HG03103 (cell line): ENCODE measurements around the gene ABHD16B.

Experiments used
- ATAC-seq: cut with Tn5 transposase; IDR thresholded peaks from one replicate; pipeline ENCODE4 v1.9.1; 2021; ENCODE audit warnings: low read depth; ENCODE audit not compliant: unreplicated experiment

The ABHD16B gene

DNA sequence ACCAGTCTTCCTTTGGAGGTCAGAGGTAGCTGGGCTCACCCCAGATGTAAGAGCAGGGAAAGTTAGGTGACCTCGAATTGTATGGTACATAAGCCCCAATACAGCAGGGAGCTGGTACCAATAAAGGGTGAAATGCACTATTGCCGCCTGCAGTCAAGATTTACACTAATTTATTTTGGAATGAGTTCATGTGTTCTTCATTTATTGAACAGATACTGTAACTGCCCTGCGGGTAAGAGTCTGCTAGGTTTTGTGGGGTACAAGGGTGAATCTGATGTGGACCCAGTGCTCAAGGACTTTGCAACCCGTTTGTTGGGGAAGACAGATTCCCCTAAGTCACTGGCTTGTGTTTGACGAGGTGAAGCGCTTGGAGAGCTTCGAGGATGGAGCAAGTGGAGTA, 31.1 kb downstream of the ABHD16B start:
- ATAC-seq: no peak

DNA sequence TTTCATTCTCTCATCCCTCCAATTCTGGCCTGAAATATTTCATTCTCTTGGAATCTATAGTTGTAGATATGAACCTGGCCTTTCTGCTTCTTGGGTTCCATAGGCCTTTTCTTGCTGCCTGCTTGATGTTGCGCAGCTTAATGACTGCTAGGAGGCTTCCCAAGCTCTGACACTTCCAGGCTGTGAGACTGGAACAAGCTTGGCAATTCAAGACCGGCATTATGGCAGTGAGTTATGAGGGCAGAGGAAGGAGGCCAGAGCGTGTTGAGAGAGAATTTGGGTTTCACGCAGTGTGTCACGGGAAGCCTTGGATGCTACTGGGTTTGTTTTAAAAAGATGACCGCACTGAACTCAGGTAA, 32.7 kb downstream of the ABHD16B start:
- ATAC-seq: no peak

DNA sequence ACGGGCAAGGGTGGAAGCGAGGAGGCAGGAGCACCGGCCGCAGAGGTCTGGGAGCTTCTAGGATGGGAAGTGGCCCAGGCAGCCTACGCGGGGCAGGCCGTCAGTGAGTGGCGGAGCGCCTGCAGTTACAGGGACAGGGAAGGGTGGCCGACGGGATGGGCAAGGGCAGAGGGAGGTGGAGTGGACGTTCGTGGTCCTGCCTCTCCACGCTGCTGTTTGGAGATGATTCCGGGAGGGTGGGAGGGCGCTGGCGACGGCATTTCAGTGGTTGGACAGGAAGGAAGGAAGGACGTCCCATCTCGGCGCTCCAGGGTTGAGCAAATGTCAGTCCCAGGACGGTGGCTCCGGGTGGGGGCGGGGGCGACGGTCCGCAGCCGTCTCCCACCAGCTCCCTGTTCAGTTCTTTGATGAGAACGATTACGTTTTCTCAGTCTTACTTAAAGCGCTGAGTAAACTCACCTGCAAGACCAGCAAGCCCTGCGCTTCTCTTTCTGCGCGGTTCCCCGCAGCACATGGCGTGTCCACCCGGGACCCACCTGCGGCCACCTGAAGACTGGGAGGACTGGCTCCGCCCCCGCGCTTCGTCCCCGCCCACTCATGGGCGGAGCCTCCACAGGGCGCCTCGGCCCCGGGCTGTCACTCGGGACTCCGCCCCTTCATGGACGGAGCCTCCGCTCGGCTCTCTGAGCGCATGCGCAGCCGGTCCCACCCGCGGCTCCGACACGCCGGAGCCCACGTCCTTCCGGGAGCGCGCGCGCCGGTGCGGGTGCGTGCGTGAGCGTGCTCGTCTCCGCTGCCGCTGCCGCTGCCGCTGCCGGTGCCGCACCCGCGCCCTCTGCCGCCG, 33.3 kb downstream of the ABHD16B start, which contains the start of gene DNAJC5:
TSS of gene DNAJC5 (plus strand) at position 769 of the 844 bp plus-strand sequence. CDS start 33,220 bp downstream, outside the sequence.
- ATAC-seq: peak; percentile 75

DNA sequence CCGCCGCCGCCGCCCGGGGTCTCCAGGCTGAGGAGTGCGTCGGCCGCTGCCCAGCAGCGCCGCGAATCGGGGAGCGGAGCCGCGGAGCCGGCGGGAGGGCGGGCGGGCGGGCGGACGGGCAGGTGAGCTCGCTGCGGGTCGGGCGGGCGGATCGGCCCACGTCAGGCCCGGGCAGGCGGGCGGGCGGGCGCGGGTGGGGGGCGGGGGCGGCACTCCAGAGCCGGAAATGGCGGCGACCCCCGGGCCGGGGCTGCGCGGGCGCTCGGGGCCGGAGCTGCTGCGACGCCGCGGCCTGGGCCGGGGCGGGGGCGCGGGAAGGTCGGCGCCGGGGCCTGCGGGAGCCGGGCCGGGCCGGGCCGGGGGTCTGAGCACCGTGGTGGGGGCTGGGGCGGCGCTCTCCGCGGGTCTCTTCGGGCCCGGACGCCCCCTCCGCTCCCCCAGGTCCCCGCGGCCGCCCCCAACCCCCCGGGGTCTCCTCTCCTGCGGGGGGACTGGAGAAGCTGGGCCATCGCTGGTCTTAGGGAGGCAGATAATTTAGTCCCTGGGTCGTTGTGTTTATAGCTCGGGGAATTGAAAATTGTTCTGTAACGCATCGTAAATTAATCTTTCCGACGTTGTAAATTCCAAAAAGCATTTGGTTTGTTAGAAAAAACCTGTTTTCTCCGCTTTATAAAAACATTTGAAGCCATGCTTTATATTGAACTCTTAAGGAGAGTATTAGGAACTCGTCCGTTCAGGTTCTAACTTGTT, 34.1 kb downstream of the ABHD16B start:
- ATAC-seq: peak; percentile 2

DNA sequence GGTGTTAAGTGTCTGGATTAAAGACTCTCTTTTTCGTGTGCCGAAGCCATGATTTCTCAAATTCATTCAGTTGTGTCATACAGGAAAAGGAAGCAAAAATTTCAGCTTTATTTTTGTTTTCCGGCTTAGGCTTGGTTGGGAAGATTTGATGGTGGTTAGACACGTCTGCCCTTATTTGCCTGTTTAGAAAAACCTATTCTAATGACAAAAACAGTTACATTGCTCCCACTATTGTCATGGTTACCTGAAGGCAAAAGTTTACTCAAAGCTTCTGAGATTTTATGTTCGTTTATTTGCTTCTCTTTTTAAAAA, 34.6 kb downstream of the ABHD16B start:
- no peak for ATAC-seq

DNA sequence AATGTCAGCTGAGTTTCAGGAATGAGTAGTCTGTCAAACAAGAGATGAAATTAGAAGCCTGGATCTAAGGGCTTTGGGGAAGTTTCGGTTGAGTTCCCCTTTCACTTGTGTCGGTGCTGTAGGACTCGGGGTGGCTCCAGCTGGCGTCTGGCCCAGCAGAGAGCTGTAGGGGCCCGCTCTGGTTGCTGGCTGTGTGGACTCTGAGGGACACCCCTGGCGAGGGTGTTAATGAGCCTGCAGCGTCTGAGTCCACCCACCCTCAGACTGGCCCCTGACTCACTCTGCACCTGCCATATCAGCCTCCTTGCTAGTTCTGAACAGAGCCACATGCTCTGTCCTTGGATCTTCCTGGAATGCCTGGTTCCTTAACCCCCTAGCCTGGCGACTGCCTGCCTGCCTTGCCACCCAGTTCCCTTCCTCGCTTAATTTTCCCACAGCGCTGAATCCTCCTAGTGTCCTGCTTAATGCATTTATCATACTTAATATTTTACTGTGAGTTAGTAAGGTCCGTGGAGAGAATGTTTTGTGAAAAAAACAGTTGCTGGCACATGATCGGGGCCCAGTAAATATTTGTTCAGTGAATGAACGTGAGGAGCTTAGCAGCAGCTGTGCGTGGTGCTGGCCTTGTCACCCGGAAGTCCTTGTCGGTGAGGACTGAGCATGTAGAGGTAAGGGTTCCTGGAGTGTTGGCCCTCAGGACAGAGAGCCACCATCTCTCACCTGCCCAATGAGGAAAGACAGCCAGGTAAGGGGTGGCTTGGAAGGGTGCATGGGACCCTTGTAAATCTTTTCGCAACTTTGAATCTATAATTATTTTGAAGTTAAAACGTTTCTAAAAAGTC, 35.2 kb downstream of the ABHD16B start:
- peak; percentile 38 for ATAC-seq

DNA sequence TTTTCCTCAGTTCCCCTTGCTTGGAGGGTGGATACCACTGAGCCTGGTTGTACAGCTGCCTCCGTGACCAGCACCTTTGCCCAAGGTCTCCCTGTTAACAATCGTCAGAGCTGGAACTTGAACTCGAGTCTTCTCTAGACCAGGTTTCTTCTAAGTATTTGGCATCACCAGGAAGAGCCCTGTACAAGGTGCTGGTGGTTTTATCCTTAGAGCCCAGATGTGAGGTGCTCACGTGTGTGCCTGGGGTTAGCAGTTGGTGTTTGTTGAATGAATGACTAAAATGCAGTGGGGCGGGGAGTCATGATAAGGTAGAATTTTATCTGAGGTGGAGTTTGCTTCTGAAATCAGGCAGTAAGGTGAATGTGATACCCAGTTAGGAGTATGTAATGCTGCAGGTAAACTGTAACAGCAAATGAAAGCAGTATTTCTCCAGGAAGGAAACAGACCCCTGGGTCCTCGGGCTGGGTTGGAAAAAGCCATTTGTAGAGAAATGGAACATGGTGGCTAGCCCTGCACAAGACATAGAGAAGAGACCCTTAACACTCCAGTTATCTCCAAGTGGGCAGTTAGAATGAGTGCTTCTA, 36.8 kb downstream of the ABHD16B start:
- no peak for ATAC-seq

DNA sequence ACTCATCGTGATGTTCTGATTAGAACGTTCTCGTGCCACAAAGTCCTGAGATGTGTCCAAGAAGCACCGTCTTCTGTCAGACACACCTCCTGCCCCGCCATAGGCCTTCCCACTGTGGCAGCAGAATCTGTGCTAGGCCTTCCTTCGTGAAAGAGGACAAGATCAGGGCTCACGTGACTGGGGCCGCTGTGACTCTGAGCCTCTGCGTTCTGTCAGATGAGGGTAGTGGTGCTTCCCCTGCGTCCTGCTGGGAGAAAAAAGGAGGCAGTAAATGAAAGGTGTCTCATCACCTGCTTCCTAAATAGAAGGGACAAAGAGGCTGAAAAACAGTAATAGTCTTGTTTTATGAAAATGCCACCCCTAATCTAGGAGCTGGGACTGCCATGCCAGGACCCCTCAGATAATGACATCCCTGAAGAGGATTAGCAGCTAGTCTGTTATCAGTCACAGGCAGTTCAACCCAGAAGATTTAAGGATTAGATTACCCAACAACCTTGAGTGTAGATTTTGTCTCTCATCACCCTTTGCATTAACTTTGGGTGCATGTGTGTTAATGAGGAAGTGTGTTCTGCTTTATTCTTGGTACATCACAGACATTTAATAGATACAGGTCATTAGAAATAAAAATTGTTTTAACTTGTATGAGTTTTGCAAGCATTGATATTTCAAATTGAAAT, 37.7 kb downstream of the ABHD16B start:
- ATAC-seq: no peak

DNA sequence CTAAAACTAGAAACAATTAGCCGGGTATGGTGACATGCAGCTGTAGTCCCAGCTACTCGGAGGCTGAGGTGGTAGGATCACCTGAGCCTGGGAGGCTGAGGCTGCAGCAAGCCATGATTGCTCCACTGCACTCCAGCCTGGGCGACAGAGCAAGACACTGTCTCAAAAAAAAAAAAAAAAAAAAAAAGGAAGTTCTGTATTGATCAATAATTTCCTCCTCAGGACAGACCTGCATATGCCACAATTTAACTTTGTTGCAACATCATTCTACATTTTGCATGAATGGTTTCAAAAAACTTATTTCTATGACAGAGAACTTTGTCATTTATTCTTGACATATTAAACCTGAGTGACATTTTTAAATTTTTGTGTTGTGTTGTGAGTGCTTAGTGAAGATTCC, 39.1 kb downstream of the ABHD16B start:
- ATAC-seq: no peak

DNA sequence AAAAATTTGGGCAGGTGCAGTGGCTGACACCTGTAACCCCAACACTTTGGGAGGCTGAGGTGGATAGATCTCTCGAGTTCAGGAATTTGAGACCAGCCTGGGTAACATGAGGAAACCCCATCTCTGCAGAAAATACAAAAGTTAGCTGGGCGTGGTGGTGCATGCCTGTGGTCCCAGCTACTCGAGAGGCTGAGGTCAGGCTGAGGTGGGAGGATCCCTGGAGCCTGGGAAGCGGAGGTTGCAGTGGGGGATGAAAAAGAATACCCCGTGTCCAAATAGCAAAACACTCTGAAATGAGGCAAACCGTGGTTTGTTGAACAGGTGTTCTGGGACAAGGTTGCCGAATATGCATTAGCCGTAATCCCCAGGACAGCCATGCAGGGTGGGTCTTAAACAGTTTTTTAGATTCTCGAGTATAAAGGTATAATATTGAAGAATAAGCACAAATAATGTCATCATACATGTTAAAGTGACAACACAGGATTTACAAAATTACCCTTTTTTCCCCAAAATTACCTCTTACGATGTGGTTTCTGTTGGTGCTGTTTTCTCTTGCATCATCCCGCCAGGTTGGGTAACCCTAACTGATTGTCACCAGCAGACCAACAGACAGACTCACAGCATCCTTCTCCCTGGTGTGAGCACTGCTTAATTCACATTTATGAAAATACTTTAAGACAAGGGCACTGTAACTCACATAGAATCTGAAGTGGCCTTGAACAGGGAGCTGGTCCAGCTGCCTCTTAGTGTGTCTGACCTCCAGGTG, 42.7 kb downstream of the ABHD16B start:
- ATAC-seq: no peak

DNA sequence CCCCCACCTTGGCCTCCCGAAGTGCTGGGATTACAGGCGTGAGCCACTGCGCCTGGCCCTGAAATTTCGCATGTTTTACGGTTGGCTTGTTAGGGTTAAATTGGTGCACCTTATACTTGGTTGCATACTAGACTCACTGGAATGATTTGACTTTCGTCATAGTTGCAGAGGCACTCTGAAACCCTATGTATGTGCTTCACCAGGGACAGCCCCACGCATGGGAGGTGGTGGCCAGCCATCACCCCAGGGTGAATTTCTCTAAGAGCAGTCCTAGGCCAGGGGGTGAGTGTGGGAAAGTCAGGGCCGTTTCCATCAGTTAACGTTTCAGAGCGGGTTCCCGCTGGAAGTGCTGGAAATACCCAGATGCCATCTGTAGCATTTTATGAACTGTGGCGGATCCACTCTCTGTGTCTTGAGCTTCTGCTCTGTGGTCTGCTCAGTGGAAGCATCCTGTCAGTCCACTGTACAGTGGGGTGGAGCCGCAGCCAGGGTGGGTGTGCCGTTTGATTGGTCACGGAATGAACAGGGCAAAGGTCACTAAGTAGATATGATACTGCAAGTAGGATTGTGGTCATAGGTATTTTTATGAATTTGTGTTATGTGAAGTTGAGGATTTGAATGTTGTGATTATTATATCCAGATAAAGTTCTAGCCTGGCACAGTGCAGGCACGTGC, 46.8 kb downstream of the ABHD16B start:
- ATAC-seq: no peak

DNA sequence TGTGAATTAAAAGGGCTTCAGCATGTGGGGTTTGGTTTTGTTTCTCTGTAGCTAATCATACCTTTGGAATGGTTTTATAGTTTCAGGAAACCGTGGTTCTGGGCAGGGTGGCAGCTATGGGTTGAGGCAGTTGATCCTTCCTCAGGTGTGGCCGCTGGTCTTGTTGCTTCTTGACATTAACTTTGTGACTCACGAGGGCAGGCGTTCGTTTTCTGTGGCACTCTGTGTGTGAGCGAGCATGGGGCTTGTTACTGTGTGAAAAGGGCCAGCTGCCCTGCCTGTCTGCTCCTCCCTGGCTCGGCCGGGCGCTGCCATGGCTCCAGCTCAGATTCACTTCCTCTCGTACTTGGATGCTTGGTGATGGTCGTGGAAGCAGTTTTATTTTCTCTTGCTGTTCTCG, 49.9 kb downstream of the ABHD16B start:
- ATAC-seq: no peak
